TTC549 (cell line): ENCODE measurements around the gene GLOD4.
"Not testable (repeated sequence)": the region's sequence is repeated elsewhere in the genome, so short reads cannot be mapped to it uniquely, and the experiment has no call there.

ENCODE experiments used
- FAIRE-seq: peaks from 2 replicates; lab custom pipeline; 2012; peaks lifted over from hg19 to GRCh38; lab: Jason Lieb, UNC

Gene GLOD4

GRCh38 chr17:802481-802880 lies 20.4 kb upstream of the GLOD4 start:
- no peak for FAIRE-seq

GRCh38 chr17:801660-802059 lies 19.6 kb upstream of the GLOD4 start:
- no peak for FAIRE-seq

GRCh38 chr17:800446-801242 lies 18.6 kb upstream of the GLOD4 start:
- no peak for FAIRE-seq

- FAIRE-seq, result no peak
Observed at GRCh38 chr17:799261-799660, 17.2 kb upstream of the GLOD4 start.

GRCh38 chr17:798246-798645 lies 16.2 kb upstream of the GLOD4 start:
- no peak for FAIRE-seq

- FAIRE-seq, result no peak
Observed at GRCh38 chr17:797236-797840, 15.3 kb upstream of the GLOD4 start.

- no peak for FAIRE-seq
Observed at GRCh38 chr17:796609-797008, 14.5 kb upstream of the GLOD4 start.

GRCh38 chr17:795721-796120 lies 13.6 kb upstream of the GLOD4 start:
- FAIRE-seq, result no peak

GRCh38 chr17:795276-795675 lies 13.2 kb upstream of the GLOD4 start:
- no peak for FAIRE-seq

- no peak for FAIRE-seq
Observed at GRCh38 chr17:794876-795275, 12.8 kb upstream of the GLOD4 start.

- no peak for FAIRE-seq
Observed at GRCh38 chr17:792277-792676, 10.2 kb upstream of the GLOD4 start.

- no peak for FAIRE-seq
Observed at GRCh38 chr17:791829-792228, 9.7 kb upstream of the GLOD4 start.

GRCh38 chr17:790874-791247 lies 8.8 kb upstream of the GLOD4 start:
- FAIRE-seq, result not testable (repeated sequence)

GRCh38 chr17:789931-790873 lies 8.1 kb upstream of the GLOD4 start:
- not testable (repeated sequence) for FAIRE-seq

GRCh38 chr17:789160-789840 lies 7.2 kb upstream of the GLOD4 start:
- no peak for FAIRE-seq

- no peak for FAIRE-seq
Observed at GRCh38 chr17:788551-788950, 6.5 kb upstream of the GLOD4 start.

GRCh38 chr17:787641-788221 lies 5.7 kb upstream of the GLOD4 start:
- FAIRE-seq, result no peak

- not testable (repeated sequence) for FAIRE-seq
Observed at GRCh38 chr17:785901-786300, 3.8 kb upstream of the GLOD4 start.

- no peak for FAIRE-seq
Observed at GRCh38 chr17:784143-784542, 2.1 kb upstream of the GLOD4 start.

- no peak for FAIRE-seq
Observed at GRCh38 chr17:778096-778495, 4.0 kb downstream of the GLOD4 start.

- no peak for FAIRE-seq
Observed at GRCh38 chr17:774313-774584, 7.8 kb downstream of the GLOD4 start.
